Endothelial cell (in vitro differentiated cells): Measurements from ENCODE around the gene FARS2. TPM values are rescaled to one million over a fixed set of nuclear protein-coding genes. Genes with fewer than 3 reads are reported as not detected.

Source experiments
- DNase-seq: peaks from one replicate; pipeline ENCODE4 v3.0.0; 2021; ENCODE audit warnings: low spot score
- H3K27ac Mint-ChIP-seq: one replicate; pipeline ENCODE4 v1.8.0; 2021; ENCODE audit warnings: mixed read lengths, inconsistent platforms; ENCODE audit not compliant: unreplicated experiment
- H3K27me3 Mint-ChIP-seq: one replicate; pipeline ENCODE4 v1.8.0; 2021; ENCODE audit warnings: mild to moderate bottlenecking, moderate library complexity, mixed read lengths, inconsistent platforms; ENCODE audit not compliant: unreplicated experiment
- H3K36me3 Mint-ChIP-seq: one replicate; pipeline ENCODE4 v1.8.0; 2021; ENCODE audit warnings: mild to moderate bottlenecking, low read depth, mixed read lengths, inconsistent platforms; ENCODE audit not compliant: unreplicated experiment
- H3K4me1 Mint-ChIP-seq: one replicate; pipeline ENCODE4 v1.8.0; 2021; ENCODE audit warnings: mild to moderate bottlenecking, mixed read lengths, inconsistent platforms; ENCODE audit not compliant: unreplicated experiment
- H3K4me3 Mint-ChIP-seq: one replicate; pipeline ENCODE4 v1.8.0; 2021; ENCODE audit warnings: mild to moderate bottlenecking, mixed read lengths, inconsistent platforms; ENCODE audit not compliant: unreplicated experiment
- H3K9me3 Mint-ChIP-seq: one replicate; pipeline ENCODE4 v1.8.0; 2021; ENCODE audit warnings: mixed read lengths, inconsistent platforms; ENCODE audit not compliant: unreplicated experiment
- CTCF ChIP-seq: fragments of 200-600 bp; sonication (generic); IDR thresholded peaks from one replicate; pipeline ENCODE4 v1.5.0; 2021; ENCODE audit warnings: antibody characterized with exemption; ENCODE audit not compliant: unreplicated experiment
- total RNA-seq: library from RNA; stranded (reverse); fragmentation: NEBNext Ultra II Directional; extraction: Animal tissue kit (Norgen Biotek cat#: 25700); gene quantifications from one replicate; pipeline ENCODE4 v1.2.1, GENCODE V29; 2021; ENCODE audit not compliant: unreplicated experiment

Gene FARS2
- total RNA-seq, 1 donor from 2014 or later = 17.8 TPM

GRCh38 chr6:5663739-5664138 is 402.4 kb downstream of the FARS2 start:
- Mint-ChIP-seq H3K9me3 (no peaks in the 10 kb centered on the region), H3K4me1 (peaks cover 11% of the 10 kb centered on the region), H3K27me3 (no peaks in the 10 kb centered on the region), H3K36me3 (peaks cover 4% of the 10 kb centered on the region), H3K4me3 (no peak overlapping the region), H3K27ac (no peak overlapping the region)
- TF ChIP-seq CTCF = no peak
- DNase-seq = no peak

DNA sequence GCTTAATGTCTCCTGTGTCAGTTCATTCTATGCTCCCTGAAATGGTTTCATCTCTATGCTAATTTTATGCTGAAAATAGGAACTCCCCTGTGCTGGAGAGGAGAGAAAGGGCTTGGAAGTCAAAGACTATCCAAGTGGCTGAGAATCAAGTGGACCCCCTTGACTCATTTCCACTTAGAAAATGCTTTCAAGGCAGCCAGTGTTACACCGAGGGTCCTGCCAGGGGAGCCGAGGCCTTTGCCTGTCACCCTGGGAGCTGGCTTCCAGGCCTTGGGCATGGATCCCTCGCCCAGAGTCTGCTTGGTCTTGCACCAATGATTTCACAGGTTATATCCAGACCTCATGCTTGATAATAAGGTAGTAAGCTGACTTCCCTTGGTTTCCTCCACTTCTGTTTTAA is 402.8 kb downstream of the FARS2 start:
- no peak for TF ChIP-seq CTCF
- Mint-ChIP-seq H3K4me1 (peaks cover 11% of the 10 kb centered on the region), H3K36me3 (peaks cover 4% of the 10 kb centered on the region), H3K27me3 (no peaks in the 10 kb centered on the region), H3K9me3 (no peaks in the 10 kb centered on the region), H3K27ac (no peak overlapping the region), H3K4me3 (no peak overlapping the region)
- no peak for DNase-seq

GRCh38 chr6:5665173-5665572 is 403.9 kb downstream of the FARS2 start:
- Mint-ChIP-seq H3K27me3 (no peaks in the 10 kb centered on the region), H3K4me1 (peaks cover 11% of the 10 kb centered on the region), H3K9me3 (no peaks in the 10 kb centered on the region), H3K27ac (no peak overlapping the region), H3K4me3 (no peak overlapping the region), H3K36me3 (peaks cover 4% of the 10 kb centered on the region)
- no peak for DNase-seq
- TF ChIP-seq CTCF = no peak

DNA sequence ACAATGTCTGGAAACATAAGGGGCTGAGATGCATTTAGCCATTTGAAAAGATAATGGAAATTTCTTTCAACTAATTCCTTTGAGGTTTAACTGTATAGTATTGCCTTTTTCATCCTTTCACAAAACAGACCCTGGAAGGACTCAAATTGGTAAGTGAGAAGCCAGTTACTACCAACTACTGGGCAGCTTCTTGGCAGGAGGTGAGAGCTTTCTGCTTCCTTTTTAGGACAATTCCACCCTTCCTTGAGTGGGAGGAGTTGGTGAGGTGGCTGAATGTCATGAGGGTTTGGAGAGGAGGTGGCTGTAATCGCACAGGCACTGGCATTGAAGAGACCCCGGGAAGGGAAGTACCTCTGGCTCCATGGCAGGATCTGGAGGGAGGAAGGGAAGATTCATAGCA is 404.4 kb downstream of the FARS2 start:
- no peaks in the 10 kb centered on the region for H3K27me3 Mint-ChIP-seq
- no peak overlapping the region for H3K4me3 Mint-ChIP-seq

GRCh38 chr6:5666695-5667094 is 405.4 kb downstream of the FARS2 start:
- H3K27me3 Mint-ChIP-seq = peaks cover under 1% of the 10 kb centered on the region
- H3K36me3 Mint-ChIP-seq = peaks cover 4% of the 10 kb centered on the region
- no peak for TF ChIP-seq CTCF
- no peak for DNase-seq
- no peak overlapping the region for H3K4me3 Mint-ChIP-seq
- H3K4me1 Mint-ChIP-seq = peaks cover 18% of the 10 kb centered on the region
- no peak overlapping the region for H3K27ac Mint-ChIP-seq
- no peaks in the 10 kb centered on the region for H3K9me3 Mint-ChIP-seq

More for the DNA sequence above, 404.4 kb downstream of the FARS2 start:
- H3K27ac Mint-ChIP-seq = no peak overlapping the region
- no peak for DNase-seq
- no peak for TF ChIP-seq CTCF
- peaks cover 11% of the 10 kb centered on the region for H3K4me1 Mint-ChIP-seq
- no peaks in the 10 kb centered on the region for H3K9me3 Mint-ChIP-seq
- peaks cover 4% of the 10 kb centered on the region for H3K36me3 Mint-ChIP-seq
